ENCODE results near the gene DCUN1D3. TPM values are rescaled to one million over a fixed set of nuclear protein-coding genes. Genes with fewer than 3 reads are reported as not detected.

DCUN1D3 gene
- total and polyA plus RNA-seq, 3 experiments from 2014 or later, result 1.4 to 13.2 (median 12.7) TPM

- Histone ChIP-seq H3K27ac (ENCODE audit: low read depth, low read length) (no peak overlapping the region), H3K4me1 (ENCODE audit: insufficient read depth, low read length) (no peaks in the 10 kb centered on the region), H3K27me3 (ENCODE audit: insufficient read depth, low read length, poor library complexity, severe bottlenecking) (no peaks in the 10 kb centered on the region), H3K36me3 (ENCODE audit: insufficient read depth, low read length) (no peaks in the 10 kb centered on the region), H3K4me3 (ENCODE audit: low read length) (no peak overlapping the region), H3K9me3 (ENCODE audit: low read length) (no peaks in the 10 kb centered on the region)
- no peak overlapping the region for H3K4me3 Mint-ChIP-seq
- H3K4me1 Mint-ChIP-seq, result peaks cover 4 to 6% (median 5%) of the 10 kb centered on the region in 3 donors
- ChIA-PET POLR2A (no interaction called here), CTCF (interaction anchor here (0.9 to 1.8 kb wide), 4 partner anchors 9 to 303 kb away, joined by 3 to 5 read pairs (median 4); no protein-coding TSS in a partner anchor)
- H3K9me3 Mint-ChIP-seq, result no peaks in the 10 kb centered on the region
- no peak overlapping the region for H3K27ac Mint-ChIP-seq
- no peaks in the 10 kb centered on the region for H3K27me3 Mint-ChIP-seq
- peaks cover 0 to 21% (median 3%) of the 10 kb centered on the region in 3 donors for H3K36me3 Mint-ChIP-seq
- DNase-seq, result no peak
Measured at GRCh38 chr16:20853981-20854620, 46.1 kb downstream of the DCUN1D3 start.

GRCh38 chr16:20853143-20853542, 47.0 kb downstream of the DCUN1D3 start:
- peaks cover 4 to 6% (median 5%) of the 10 kb centered on the region in 3 donors for H3K4me1 Mint-ChIP-seq
- H3K27me3 ChIP-seq (ENCODE audit: insufficient read depth, low read length, poor library complexity, severe bottlenecking), result no peaks in the 10 kb centered on the region
- ChIA-PET CTCF (interaction anchor here (1.6 to 1.8 kb wide), 2 partner anchors 8 to 22 kb away, joined by 5 read pairs; no protein-coding TSS in a partner anchor), POLR2A (no interaction called here)
- peaks cover 0 to 18% (median 1%) of the 10 kb centered on the region in 3 donors for H3K36me3 Mint-ChIP-seq
- no peak overlapping the region for H3K27ac ChIP-seq (ENCODE audit: low read depth, low read length)
- H3K36me3 ChIP-seq (ENCODE audit: insufficient read depth, low read length), result no peaks in the 10 kb centered on the region
- no peaks in the 10 kb centered on the region for H3K9me3 Mint-ChIP-seq
- no peak for DNase-seq
- H3K4me3 Mint-ChIP-seq, result no peak overlapping the region
- no peak overlapping the region for H3K27ac Mint-ChIP-seq
- H3K9me3 ChIP-seq (ENCODE audit: low read length), result no peaks in the 10 kb centered on the region
- no peaks in the 10 kb centered on the region for H3K4me1 ChIP-seq (ENCODE audit: insufficient read depth, low read length)
- no peak overlapping the region for H3K4me3 ChIP-seq (ENCODE audit: low read length)
- no peaks in the 10 kb centered on the region for H3K27me3 Mint-ChIP-seq

- no peak overlapping the region for H3K27ac Mint-ChIP-seq
- DNase-seq, result no peak
- no peak overlapping the region for H3K4me3 Mint-ChIP-seq
- H3K9me3 Mint-ChIP-seq, result no peaks in the 10 kb centered on the region
- H3K27me3 Mint-ChIP-seq, result no peaks in the 10 kb centered on the region
- Histone ChIP-seq H3K27ac (ENCODE audit: low read depth, low read length) (no peak overlapping the region), H3K4me1 (ENCODE audit: insufficient read depth, low read length) (no peaks in the 10 kb centered on the region), H3K4me3 (ENCODE audit: low read length) (no peak overlapping the region), H3K27me3 (ENCODE audit: insufficient read depth, low read length, poor library complexity, severe bottlenecking) (no peaks in the 10 kb centered on the region), H3K9me3 (ENCODE audit: low read length) (no peaks in the 10 kb centered on the region), H3K36me3 (ENCODE audit: insufficient read depth, low read length) (no peaks in the 10 kb centered on the region)
- POLR2A ChIA-PET, result no interaction called here
- H3K36me3 Mint-ChIP-seq, result peaks cover 0 to 13% (median 1%) of the 10 kb centered on the region in 3 donors
- CTCF ChIA-PET, result interaction anchor here (1.4 to 4.4 kb wide), 6 partner anchors 13 to 251 kb away, joined by 4 to 22 read pairs (median 7); no protein-coding TSS in a partner anchor
- H3K4me1 Mint-ChIP-seq, result peaks cover 4 to 6% (median 5%) of the 10 kb centered on the region in 3 donors
Measured at GRCh38 chr16:20851601-20852000, 48.6 kb downstream of the DCUN1D3 start.

- H3K36me3 ChIP-seq (ENCODE audit: insufficient read depth, low read length), result no peaks in the 10 kb centered on the region
- no peak overlapping the region for H3K4me3 ChIP-seq (ENCODE audit: low read length)
- Mint-ChIP-seq H3K27me3 (no peaks in the 10 kb centered on the region), H3K9me3 (no peaks in the 10 kb centered on the region), H3K4me1 (peaks cover 4 to 7% (median 5%) of the 10 kb centered on the region in 3 donors), H3K4me3 (no peak overlapping the region), H3K27ac (no peak overlapping the region), H3K36me3 (peaks cover 0 to 11% (median 1%) of the 10 kb centered on the region in 3 donors)
- no peak overlapping the region for H3K27ac ChIP-seq (ENCODE audit: low read depth, low read length)
- no peaks in the 10 kb centered on the region for H3K27me3 ChIP-seq (ENCODE audit: insufficient read depth, low read length, poor library complexity, severe bottlenecking)
- H3K9me3 ChIP-seq (ENCODE audit: low read length), result no peaks in the 10 kb centered on the region
- ChIA-PET CTCF (interaction anchor here (0.8 to 4.4 kb wide), 10 partner anchors 13 to 251 kb away, joined by 3 to 22 read pairs (median 6); no protein-coding TSS in a partner anchor), POLR2A (no interaction called here)
- no peak for DNase-seq
- no peaks in the 10 kb centered on the region for H3K4me1 ChIP-seq (ENCODE audit: insufficient read depth, low read length)
Measured at GRCh38 chr16:20850981-20851380, 49.2 kb downstream of the DCUN1D3 start.

- Mint-ChIP-seq H3K36me3 (peaks cover 0 to 2% (median 0%) of the 10 kb centered on the region in 3 donors), H3K4me3 (no peak overlapping the region), H3K27me3 (no peaks in the 10 kb centered on the region), H3K9me3 (no peaks in the 10 kb centered on the region), H3K4me1 (peaks cover 12 to 19% (median 15%) of the 10 kb centered on the region in 3 donors), H3K27ac (no peak overlapping the region)
- H3K9me3 ChIP-seq (ENCODE audit: low read length), result no peaks in the 10 kb centered on the region
- ChIA-PET POLR2A (no interaction called here), CTCF (interaction anchor here (0.6 to 4.4 kb wide), 17 partner anchors 12 to 309 kb away, joined by 3 to 22 read pairs (median 3); partner anchors contain the start of genes ERI2, LDAF1 and REXO5)
- DNase-seq, result peak; percentile 34 to 74 (median 43)
- H3K4me1 ChIP-seq (ENCODE audit: insufficient read depth, low read length), result peaks cover 8% of the 10 kb centered on the region
- no peak overlapping the region for H3K4me3 ChIP-seq (ENCODE audit: low read length)
- H3K36me3 ChIP-seq (ENCODE audit: insufficient read depth, low read length), result no peaks in the 10 kb centered on the region
- H3K27ac ChIP-seq (ENCODE audit: low read depth, low read length), result no peak overlapping the region
- no peaks in the 10 kb centered on the region for H3K27me3 ChIP-seq (ENCODE audit: insufficient read depth, low read length, poor library complexity, severe bottlenecking)
Measured at GRCh38 chr16:20849589-20850390, 50.4 kb downstream of the DCUN1D3 start.

- Mint-ChIP-seq H3K27me3 (no peaks in the 10 kb centered on the region), H3K36me3 (no peaks in the 10 kb centered on the region), H3K4me1 (peaks cover 26 to 37% (median 33%) of the 10 kb centered on the region in 3 donors), H3K9me3 (no peaks in the 10 kb centered on the region), H3K27ac (no peak overlapping the region), H3K4me3 (no peak overlapping the region)
- DNase-seq, result no peak
- Histone ChIP-seq H3K36me3 (ENCODE audit: insufficient read depth, low read length) (no peaks in the 10 kb centered on the region), H3K27ac (ENCODE audit: low read depth, low read length) (no peak overlapping the region), H3K9me3 (ENCODE audit: low read length) (no peaks in the 10 kb centered on the region), H3K4me3 (ENCODE audit: low read length) (no peak overlapping the region), H3K27me3 (ENCODE audit: insufficient read depth, low read length, poor library complexity, severe bottlenecking) (no peaks in the 10 kb centered on the region), H3K4me1 (ENCODE audit: insufficient read depth, low read length) (peaks cover 25% of the 10 kb centered on the region)
- POLR2A ChIA-PET, result no interaction called here
- CTCF ChIA-PET, result interaction anchor here (1.6 to 4.4 kb wide), 2 partner anchors 17 to 233 kb away, joined by 4 to 22 read pairs; no protein-coding TSS in a partner anchor
Measured at GRCh38 chr16:20847550-20847949, 52.6 kb downstream of the DCUN1D3 start.

- H3K27me3 ChIP-seq (ENCODE audit: insufficient read depth, low read length, poor library complexity, severe bottlenecking), result no peaks in the 10 kb centered on the region
- DNase-seq, result no peak
- peaks cover 26 to 37% (median 33%) of the 10 kb centered on the region in 3 donors for H3K4me1 Mint-ChIP-seq
- no peak overlapping the region for H3K27ac ChIP-seq (ENCODE audit: low read depth, low read length)
- H3K4me1 ChIP-seq (ENCODE audit: insufficient read depth, low read length), result peaks cover 25% of the 10 kb centered on the region
- no peak overlapping the region for H3K4me3 Mint-ChIP-seq
- H3K9me3 ChIP-seq (ENCODE audit: low read length), result no peaks in the 10 kb centered on the region
- no peaks in the 10 kb centered on the region for H3K9me3 Mint-ChIP-seq
- H3K4me3 ChIP-seq (ENCODE audit: low read length), result no peak overlapping the region
- peak overlapping the region in 1 of 8 donors; percentile 33 for H3K27ac Mint-ChIP-seq
- no peaks in the 10 kb centered on the region for H3K36me3 ChIP-seq (ENCODE audit: insufficient read depth, low read length)
- ChIA-PET CTCF (interaction anchor here (0.7 kb wide), 1 partner anchor 124 kb away, joined by 4 read pairs; no protein-coding TSS in a partner anchor), POLR2A (no interaction called here)
- no peaks in the 10 kb centered on the region for H3K27me3 Mint-ChIP-seq
- H3K36me3 Mint-ChIP-seq, result no peaks in the 10 kb centered on the region
Measured at GRCh38 chr16:20846551-20846950, 53.6 kb downstream of the DCUN1D3 start.

- CTCF ChIA-PET, result interaction anchor here (0.8 to 1.4 kb wide), 2 partner anchors 8 to 10 kb away, joined by 3 to 5 read pairs; no protein-coding TSS in a partner anchor
Measured at GRCh38 chr16:20846030-20846429, 54.1 kb downstream of the DCUN1D3 start.

More at GRCh38 chr16:20846030-20846429, 54.1 kb downstream of the DCUN1D3 start:
- Mint-ChIP-seq H3K4me1 (peaks cover 26 to 37% (median 33%) of the 10 kb centered on the region in 3 donors), H3K27ac (peak overlapping the region in 2 of 8 donors; percentile 54 to 72), H3K4me3 (no peak overlapping the region), H3K36me3 (no peaks in the 10 kb centered on the region), H3K27me3 (no peaks in the 10 kb centered on the region), H3K9me3 (no peaks in the 10 kb centered on the region)
- DNase-seq, result no peak
- Histone ChIP-seq H3K27me3 (ENCODE audit: insufficient read depth, low read length, poor library complexity, severe bottlenecking) (no peaks in the 10 kb centered on the region), H3K9me3 (ENCODE audit: low read length) (no peaks in the 10 kb centered on the region), H3K4me1 (ENCODE audit: insufficient read depth, low read length) (peaks cover 25% of the 10 kb centered on the region), H3K36me3 (ENCODE audit: insufficient read depth, low read length) (no peaks in the 10 kb centered on the region), H3K27ac (ENCODE audit: low read depth, low read length) (no peak overlapping the region), H3K4me3 (ENCODE audit: low read length) (no peak overlapping the region)
- POLR2A ChIA-PET, result no interaction called here
